ENCODE measurements around the gene SLC37A1.

SLC37A1 gene

DNA sequence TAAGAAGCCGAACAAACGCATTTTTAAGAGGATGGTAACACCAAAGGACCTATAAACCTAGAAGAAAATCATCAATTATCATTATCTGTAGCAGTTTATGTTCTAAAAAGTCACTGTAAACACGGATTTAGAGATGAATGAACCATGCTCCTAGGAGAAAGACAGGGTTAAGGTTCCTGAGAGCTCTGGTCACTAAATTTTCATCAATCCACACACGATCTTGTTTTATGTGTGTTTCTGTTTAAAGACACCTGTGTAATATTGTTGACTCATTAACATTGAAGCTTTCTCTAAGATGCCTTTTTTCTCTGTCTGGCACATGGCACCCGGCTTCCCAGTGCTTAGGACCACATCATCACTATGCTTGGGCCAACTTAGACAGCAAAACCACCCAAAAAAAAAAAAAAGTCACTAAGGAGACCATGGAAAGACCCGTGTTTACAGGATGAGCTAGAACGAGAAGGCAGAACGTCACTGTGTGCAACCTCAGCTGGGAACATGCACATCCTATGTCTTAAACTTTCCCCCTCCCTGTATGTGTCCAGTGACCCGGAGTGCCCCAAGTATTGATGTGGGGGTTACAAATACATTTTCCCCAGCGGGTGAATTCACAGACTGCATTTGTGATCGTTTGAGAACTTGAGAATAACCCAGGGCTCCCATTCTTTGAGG lies 84.0 kb downstream of the SLC37A1 start:
- TF ChIP-seq, protein P1, sequence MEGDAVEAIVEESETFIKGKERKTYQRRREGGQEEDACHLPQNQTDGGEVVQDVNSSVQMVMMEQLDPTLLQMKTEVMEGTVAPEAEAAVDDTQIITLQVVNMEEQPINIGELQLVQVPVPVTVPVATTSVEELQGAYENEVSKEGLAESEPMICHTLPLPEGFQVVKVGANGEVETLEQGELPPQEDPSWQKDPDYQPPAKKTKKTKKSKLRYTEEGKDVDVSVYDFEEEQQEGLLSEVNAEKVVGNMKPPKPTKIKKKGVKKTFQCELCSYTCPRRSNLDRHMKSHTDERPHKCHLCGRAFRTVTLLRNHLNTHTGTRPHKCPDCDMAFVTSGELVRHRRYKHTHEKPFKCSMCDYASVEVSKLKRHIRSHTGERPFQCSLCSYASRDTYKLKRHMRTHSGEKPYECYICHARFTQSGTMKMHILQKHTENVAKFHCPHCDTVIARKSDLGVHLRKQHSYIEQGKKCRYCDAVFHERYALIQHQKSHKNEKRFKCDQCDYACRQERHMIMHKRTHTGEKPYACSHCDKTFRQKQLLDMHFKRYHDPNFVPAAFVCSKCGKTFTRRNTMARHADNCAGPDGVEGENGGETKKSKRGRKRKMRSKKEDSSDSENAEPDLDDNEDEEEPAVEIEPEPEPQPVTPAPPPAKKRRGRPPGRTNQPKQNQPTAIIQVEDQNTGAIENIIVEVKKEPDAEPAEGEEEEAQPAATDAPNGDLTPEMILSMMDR (IDR thresholded peaks at IDR 0.05; ENCODE audit: low read depth, low read length): no peak
- H3K4me3 ChIP-seq (ENCODE audit: low read depth, low read length): no peak overlapping the region

DNA sequence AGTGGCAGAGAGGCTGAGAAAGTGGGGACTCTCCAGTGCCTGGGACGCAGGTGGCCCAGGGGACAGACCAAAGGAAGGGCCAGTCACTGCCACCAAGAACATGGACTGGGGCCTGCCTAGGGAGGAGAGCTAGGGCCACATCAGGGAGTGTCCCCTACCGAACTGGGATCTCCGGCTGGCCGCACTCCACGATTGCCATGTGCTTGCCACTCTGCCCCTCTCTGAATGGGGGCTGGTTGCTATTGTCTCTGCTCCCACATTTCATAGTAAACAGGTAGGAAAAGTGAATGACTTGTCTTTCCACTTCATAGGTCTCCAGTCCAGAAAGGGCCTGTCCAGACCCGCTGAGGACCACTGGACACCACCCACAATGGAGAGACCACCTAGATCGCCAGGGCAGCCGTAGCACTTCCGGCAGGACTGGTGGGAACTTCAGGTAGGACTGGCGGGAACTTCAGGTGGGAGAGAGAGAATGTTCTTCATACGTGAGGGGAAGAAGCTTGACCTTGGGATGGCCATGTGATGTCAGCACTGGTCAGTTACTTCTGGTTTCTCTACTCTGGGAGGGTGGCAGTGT lies 84.6 kb downstream of the SLC37A1 start:
- no peak overlapping the region for H3K4me3 ChIP-seq (ENCODE audit: low read depth, low read length)
- TF ChIP-seq, protein P1 (IDR thresholded peaks at IDR 0.05; ENCODE audit: low read depth, low read length): no peak

DNA sequence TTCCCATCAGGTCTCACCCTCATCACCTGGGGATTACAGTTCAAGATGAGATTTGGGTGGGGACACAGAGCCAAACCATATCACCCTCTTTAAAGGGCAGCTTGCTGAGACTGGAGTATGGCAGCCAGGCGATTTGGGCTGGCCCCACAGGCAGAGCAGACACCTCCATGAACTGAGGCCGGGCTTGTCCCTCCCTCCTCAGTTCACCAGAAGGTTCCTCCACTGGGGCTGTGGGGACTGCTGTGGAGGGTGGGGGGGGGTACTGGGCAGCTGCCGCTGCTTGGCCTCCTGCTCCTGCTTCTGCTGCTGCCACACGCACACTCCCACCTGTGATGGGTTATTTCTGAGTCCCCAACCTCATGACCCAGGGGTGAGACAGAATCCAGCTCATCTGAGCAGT lies 85.8 kb downstream of the SLC37A1 start:
- TF ChIP-seq, protein P1 (IDR thresholded peaks at IDR 0.05; ENCODE audit: low read depth, low read length): no peak
- no peak overlapping the region for H3K4me3 ChIP-seq (ENCODE audit: low read depth, low read length)

DNA sequence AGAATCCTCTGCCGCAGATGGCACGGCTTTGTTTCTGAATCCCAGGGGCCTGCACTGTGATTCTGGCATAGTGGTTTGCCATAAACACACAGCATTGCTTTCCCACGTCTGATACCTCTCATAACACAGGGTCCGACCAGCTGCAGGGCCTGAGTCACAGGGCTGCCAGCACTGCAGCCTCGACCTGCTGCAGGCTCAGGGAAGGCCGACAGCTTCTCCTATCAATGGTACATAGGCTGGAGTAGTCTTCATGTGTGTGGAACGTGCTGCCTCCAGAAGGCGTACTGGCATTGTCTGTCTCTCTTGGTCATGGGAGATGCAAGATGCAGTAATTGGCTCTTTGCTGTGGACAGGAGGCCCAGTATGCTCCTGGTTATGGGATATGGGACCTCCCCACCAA lies 86.3 kb downstream of the SLC37A1 start:
- TF ChIP-seq, protein P1 (IDR thresholded peaks at IDR 0.05; ENCODE audit: low read depth, low read length): no peak
- no peak overlapping the region for H3K4me3 ChIP-seq (ENCODE audit: low read depth, low read length)

DNA sequence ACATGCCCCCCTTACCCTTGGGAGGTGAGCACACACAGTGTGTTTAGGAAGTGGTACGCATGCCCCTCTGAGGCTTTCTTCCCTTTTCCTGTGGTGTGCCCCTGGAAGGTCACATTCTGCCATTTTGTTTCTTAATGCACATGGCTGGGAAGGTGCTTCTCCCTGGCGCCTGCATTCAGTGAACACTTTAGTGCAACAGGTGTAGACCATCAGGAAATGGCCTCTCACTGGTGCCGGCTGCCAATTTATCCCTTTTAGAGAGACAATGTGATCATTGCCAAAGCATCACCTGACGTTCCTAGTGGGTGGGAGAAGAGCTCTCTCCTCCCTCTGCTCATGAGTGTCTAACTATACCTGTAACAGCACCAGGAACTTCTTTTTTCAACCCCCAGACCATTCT lies 88.0 kb downstream of the SLC37A1 start:
- no peak overlapping the region for H3K4me3 ChIP-seq (ENCODE audit: low read depth, low read length)
- TF ChIP-seq, protein P1 (IDR thresholded peaks at IDR 0.05; ENCODE audit: low read depth, low read length): no peak

DNA sequence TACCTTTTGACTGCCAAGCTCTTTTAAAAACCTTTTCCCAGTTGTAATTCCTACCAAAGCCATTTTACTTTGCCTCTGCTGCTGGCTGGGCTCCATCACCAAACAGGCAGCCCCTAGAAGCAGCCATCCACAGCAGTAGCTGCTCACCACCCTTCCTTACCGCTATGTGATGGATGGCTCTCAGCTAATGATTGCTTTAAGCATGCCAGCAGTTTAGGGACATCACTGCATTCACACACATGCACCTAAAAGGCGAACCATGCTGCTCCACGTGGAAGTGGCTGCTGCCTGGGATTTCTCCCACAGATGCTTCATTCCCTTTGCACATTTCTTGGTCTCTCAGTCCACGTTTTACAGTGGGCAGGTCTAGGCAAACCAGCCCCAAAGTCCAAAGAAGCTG lies 93.5 kb downstream of the SLC37A1 start:
- TF ChIP-seq, protein P1 (IDR thresholded peaks at IDR 0.05; ENCODE audit: low read depth, low read length): no peak
- H3K4me3 ChIP-seq (ENCODE audit: low read depth, low read length): no peak overlapping the region

DNA sequence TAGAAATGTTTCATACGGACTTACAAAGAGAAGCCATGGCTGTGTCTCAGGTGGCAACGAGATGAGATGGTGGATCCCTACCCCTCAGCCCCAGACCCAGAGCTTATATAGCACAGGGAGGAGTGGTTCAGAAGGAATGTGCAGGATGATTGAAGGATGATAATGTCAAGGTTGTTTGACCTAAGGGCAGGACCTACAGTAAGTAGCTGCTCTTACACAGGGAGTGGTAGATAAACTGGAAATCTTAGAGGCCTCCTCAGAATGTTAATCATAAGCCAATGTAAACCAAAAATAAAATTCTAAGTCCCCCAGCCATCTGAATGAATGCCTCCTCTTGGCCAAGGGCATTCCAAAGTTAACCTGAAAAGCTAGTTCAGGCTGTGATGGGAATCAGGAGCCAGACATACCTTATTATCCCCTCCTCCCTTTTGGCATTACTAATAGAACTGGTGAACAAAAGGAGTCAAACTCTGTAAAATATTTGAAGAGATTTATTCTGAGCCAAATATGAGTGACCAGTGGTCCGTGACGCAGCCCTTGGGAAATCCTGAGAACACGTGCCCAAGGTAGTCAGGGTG lies 94.0 kb downstream of the SLC37A1 start:
- TF ChIP-seq, protein P1 (IDR thresholded peaks at IDR 0.05; ENCODE audit: low read depth, low read length): no peak
- no peak overlapping the region for H3K4me3 ChIP-seq (ENCODE audit: low read depth, low read length)
